K562 (cell line): ENCODE results near the gene ANTXRL. TPM values are rescaled to one million over a fixed set of nuclear protein-coding genes. Genes with fewer than 3 reads are reported as not detected.

ENCODE experiments used
- ETV6 ChIP-seq, 3 experiments: fragments of 150-350 bp in 1 of 3; sonication (generic) in 1 of 3; formaldehyde crosslinking in 1 of 3; IDR thresholded peaks; 2 replicates each; pipeline versions ENCODE4 v1.6.1 to v1.8.0; 2014 to 2022; ENCODE audit warnings: borderline replicate concordance in 2 of 3, low read depth in 2 of 3, antibody characterized with exemption in 1 of 3, low read length in 1 of 3, mild to moderate bottlenecking in 1 of 3, missing genetic modification reagents in 1 of 3
- HCFC1 ChIP-seq: IDR thresholded peaks from 2 replicates; pipeline ENCODE4 v1.6.1; 2012; ENCODE audit warnings: low read depth, low read length, improper control_type of control experiment
- HES1 ChIP-seq: fragments of 450-650 bp; IDR thresholded peaks from 2 replicates; pipeline ENCODE4 v1.6.1; 2016; ENCODE audit warnings: low read depth, mild to moderate bottlenecking, moderate library complexity
- ILF3 ChIP-seq: fragments of 450-650 bp; IDR thresholded peaks from 2 replicates; pipeline ENCODE4 v1.6.1; 2018; ENCODE audit warnings: antibody characterized with exemption, mild to moderate bottlenecking, moderate library complexity, borderline replicate concordance
- PPARD ChIP-seq: fragments of 250-450 bp; sonication (Bioruptor Pico); IDR thresholded peaks from 2 replicates; pipeline ENCODE4 v1.8.0; 2022; ENCODE audit warnings: inconsistent platforms, mild to moderate bottlenecking, moderate library complexity
- PYGO2 ChIP-seq: fragments of 450-650 bp; IDR thresholded peaks from 2 replicates; pipeline ENCODE4 v1.6.1; 2016; ENCODE audit warnings: mild to moderate bottlenecking, missing genetic modification characterization, moderate library complexity, missing compliant biosample characterization
- RAD21 ChIP-seq, 2 experiments: fragments of 250-450 bp in 1 of 2; fragments of 450-650 bp in 1 of 2; sonication (Bioruptor Pico) in 1 of 2; formaldehyde crosslinking in 1 of 2; IDR thresholded peaks in 1 of 2; conservative IDR thresholded peaks in 1 of 2; 2 replicates each; pipeline versions ENCODE4 v1.4.0 to v1.8.0; 2020 to 2022; ENCODE audit warnings: mild to moderate bottlenecking in 2 of 2, moderate library complexity in 1 of 2
- REST ChIP-seq, 2 experiments: fragments of 450-650 bp; formaldehyde crosslinking in 1 of 2; IDR thresholded peaks; 2 replicates each; pipeline versions ENCODE4 v1.4.0 to v1.6.1; 2014 to 2020; ENCODE audit warnings: mild to moderate bottlenecking in 2 of 2, borderline replicate concordance in 1 of 2, low read depth in 1 of 2
- SMC3 ChIP-seq: conservative IDR thresholded peaks from 2 replicates; pipeline ENCODE4 v1.6.1; 2011; ENCODE audit warnings: low read depth, low read length, improper control_type of control experiment; ENCODE audit not compliant: insufficient read depth
- TOE1 ChIP-seq, 2 experiments: fragments of 450-650 bp in 1 of 2; sonication (generic) in 1 of 2; formaldehyde crosslinking in 1 of 2; IDR thresholded peaks; 2 replicates each; pipeline versions ENCODE4 v1.7.1 to v1.8.0; 2016 to 2022; ENCODE audit warnings: borderline replicate concordance in 2 of 2, mild to moderate bottlenecking in 2 of 2, antibody characterized with exemption in 1 of 2, inconsistent platforms in 1 of 2, low read depth in 1 of 2, missing genetic modification reagents in 1 of 2, moderate library complexity in 1 of 2
- ZBTB9 ChIP-seq: fragments of 450-650 bp; formaldehyde crosslinking; IDR thresholded peaks from 2 replicates; pipeline ENCODE4 v1.4.0; 2020; ENCODE audit warnings: mild to moderate bottlenecking, moderate library complexity
- ZNF77 ChIP-seq: fragments of 250-450 bp; sonication (Bioruptor Pico); IDR thresholded peaks from 2 replicates; pipeline ENCODE4 v1.5.0; 2020
- polyA plus RNA-seq, 8 experiments: library from polyadenylated mRNA; depleted of rRNA in 4 of 8; stranded (reverse) in 5 of 8; unstranded in 3 of 8; fragments of >200 nt; fragmentation: Nextera tagmentation in 2 of 8; fragmentation: Illumina TruSeq in 1 of 8; extraction: Ambion mirVana in 2 of 8; extraction: Trizol in 1 of 8; gene quantifications; 2 replicates each; pipeline versions ENCODE4 v1.2.1 to v1.2.3, GENCODE V29; 2011 to 2014; ENCODE audit warnings: inconsistent platforms in 1 of 8, missing spikeins in 1 of 8
- total RNA-seq, 7 experiments: library from RNA; depleted of rRNA in 6 of 7; stranded (reverse); fragments of >200 nt in 6 of 7; fragmentation: Illumina TruSeq in 2 of 7; extraction: Trizol in 2 of 7; gene quantifications; 2 replicates each; pipeline versions ENCODE4 v1.2.1 to v1.2.3, GENCODE V29; 2011 to 2021; ENCODE audit warnings: low replicate concordance in 1 of 7

Gene ANTXRL
- total and polyA plus RNA-seq, 9 of the 15 experiments (the other 6 are each of a cell fraction or from before 2014, with no cell fraction given), result not detected

DNA sequence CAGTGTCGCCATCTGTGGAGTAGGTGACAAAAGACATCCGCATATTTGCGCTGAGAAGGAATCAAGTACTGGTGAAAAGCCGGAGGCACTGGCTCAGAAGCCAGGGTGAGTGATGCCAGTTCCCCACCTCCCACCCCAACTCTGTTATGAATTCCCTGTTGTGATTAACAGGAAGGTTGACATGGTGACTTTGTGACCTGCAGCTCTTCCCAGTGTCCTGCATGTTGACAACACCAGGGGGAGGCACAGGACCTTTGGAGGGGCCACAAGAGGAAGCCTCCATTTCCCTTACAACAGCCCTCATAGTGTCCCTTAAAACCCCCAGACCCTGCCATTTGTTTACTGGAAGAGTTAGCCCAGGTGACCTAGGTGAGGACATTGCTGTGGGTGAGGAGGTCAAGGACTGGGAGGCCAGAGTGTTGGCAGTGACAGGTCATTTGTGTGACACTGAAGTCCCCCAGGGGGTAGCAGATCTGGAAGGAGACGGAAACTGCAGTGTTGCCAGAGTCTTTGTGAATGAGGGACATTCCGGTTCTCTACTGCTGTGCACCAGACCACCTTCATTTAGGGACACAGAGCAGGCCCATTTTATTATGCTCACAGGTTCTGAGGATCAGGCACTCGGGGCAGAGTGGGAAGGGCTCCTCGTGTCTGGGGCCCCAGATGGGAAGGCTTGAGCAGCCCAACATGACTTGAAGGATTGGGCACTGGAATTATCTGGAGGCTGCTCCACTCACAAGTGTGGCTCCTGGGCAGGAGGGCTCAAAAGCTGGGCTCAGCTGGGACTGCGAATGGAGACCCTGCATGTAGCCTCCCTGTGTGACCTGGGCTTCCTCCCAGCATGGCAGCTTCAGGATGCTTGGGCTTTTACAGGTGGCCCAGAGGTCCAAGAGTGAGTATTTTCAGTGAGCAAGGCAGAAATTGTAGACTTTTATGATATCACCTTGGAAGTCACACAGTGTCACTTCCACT lies 13.0 kb upstream of the ANTXRL start (continued):
- TF ChIP-seq REST (IDR thresholded peaks at IDR 0.05; ENCODE audit: borderline replicate concordance) (peak; percentile 42; the same call in 1 of the 2 replicates), REST (CRISPR knock-in tag; IDR thresholded peaks at IDR 0.05; ENCODE audit: low read depth) (no peak), ETV6 (IDR thresholded peaks at IDR 0.05; ENCODE audit: borderline replicate concordance in 1 of 2, low read depth in 2 of 2, low read length in 1 of 2) (no peak), ETV6 (CRISPR knock-in tag; IDR thresholded peaks at IDR 0.05; ENCODE audit: borderline replicate concordance) (no peak), ZBTB9 (CRISPR knock-in tag) (no peak), RAD21 (CRISPR knock-in tag; conservative IDR thresholded peaks at IDR 0.05 in 1 of 2, IDR thresholded peaks at IDR 0.05 in 1 of 2) (peak in 1 of 2 experiments; percentile 53; a peak in 3 of 4 replicates), PYGO2 (no peak), SMC3 (peak; percentile 65), HES1 (no peak), TOE1 (IDR thresholded peaks at IDR 0.05; ENCODE audit: borderline replicate concordance) (no peak), TOE1 (CRISPR knock-in tag; IDR thresholded peaks at IDR 0.05; ENCODE audit: borderline replicate concordance, low read depth) (no peak), ZNF77 (CRISPR knock-in tag) (no peak), PPARD (no peak), ILF3 (no peak), HCFC1 (no peak)
